ENCODE results near the gene KRTAP12-2. TPM values are rescaled to one million over a fixed set of nuclear protein-coding genes. Genes with fewer than 3 reads are reported as not detected.

Gene KRTAP12-2
- total and polyA plus RNA-seq, 10 of the 15 experiments (the other 5 are each of a cell fraction or from before 2014, with no cell fraction given) = not detected

- no peak for TF ChIP-seq ATF2 (IDR thresholded peaks at IDR 0.05; ENCODE audit: low read length)
These were observed 40.0 kb downstream of the KRTAP12-2 start, which contains the start of gene KRTAP10-9 (continued) for GRCh38 chr21:44626673-44627143.

- H3K27me3 ChIP-seq (replicated peaks in 1 of 2; ENCODE audit: control insufficient read depth in 2 of 2, insufficient read depth in 2 of 2, low read length in 1 of 2) = no peaks in the 10 kb centered on the region
- H3K79me2 ChIP-seq (ENCODE audit: control insufficient read depth, insufficient read depth, low read length) = no peaks in the 10 kb centered on the region
- TF ChIP-seq TCF12 (IDR thresholded peaks at IDR 0.05; ENCODE audit: low read depth, low read length) (no peak), EZH2 (IDR thresholded peaks at IDR 0.05; ENCODE audit: borderline replicate concordance, control insufficient read depth, low read depth, low read length) (no peak), YY1 (IDR thresholded peaks at IDR 0.05; ENCODE audit: low read depth, low read length) (no peak), RBBP5 (conservative IDR thresholded peaks at IDR 0.05) (no peak), MYC (IDR thresholded peaks at IDR 0.05; ENCODE audit: insufficient read depth, insufficient read length, insufficient replicate concordance, low read length, severe bottlenecking) (no peak), FOS (IDR thresholded peaks at IDR 0.05; ENCODE audit: borderline replicate concordance, extremely low read depth, insufficient read length) (no peak), PAX5 (IDR thresholded peaks at IDR 0.05; ENCODE audit: borderline replicate concordance, low read depth, low read length) (no peak), SRF (IDR thresholded peaks at IDR 0.05; ENCODE audit: low read depth in 2 of 2, low read length in 2 of 2) (no peak), HDAC2 (IDR thresholded peaks at IDR 0.05) (no peak), MAX (IDR thresholded peaks at IDR 0.05; ENCODE audit: low read depth, low read length) (no peak), NRF1 (conservative IDR thresholded peaks at IDR 0.05; ENCODE audit: low read depth, low read length) (no peak), ATF7 (IDR thresholded peaks at IDR 0.05; ENCODE audit: low read depth) (no peak), ZNF24 (IDR thresholded peaks at IDR 0.05) (no peak), NKRF (conservative IDR thresholded peaks at IDR 0.05) (no peak), MLLT1 (IDR thresholded peaks at IDR 0.05) (no peak), RAD21 (IDR thresholded peaks at IDR 0.05; ENCODE audit: insufficient read depth, low read depth, low read length) (no peak), PAX8 (IDR thresholded peaks at IDR 0.05) (no peak)
- no peak overlapping the region for H3K9ac ChIP-seq (ENCODE audit: control insufficient read depth, insufficient read depth, low read length)
- WGBS (ENCODE audit: insufficient coverage, insufficient replicate concordance, low lambda C conversion rate, missing lambda C conversion rate) = 39% methylated on average over 10 of the region's 10 CpGs
- no peak for FAIRE-seq
- no peak for ATAC-seq
- ChIA-PET CTCF (no interaction called here), RAD21 (ENCODE audit: unreplicated experiment) (no interaction called here), SMC1A (ENCODE audit: uncharacterized antibody, unreplicated experiment) (no interaction called here), POLR2A (no interaction called here)
- H3K27ac ChIP-seq (ENCODE audit: control insufficient read depth, insufficient read depth) = no peak overlapping the region
- in situ Hi-C loops (cut with MboI) (no loop called here), intact Hi-C loops (cut with micrococcal nuclease; ENCODE audit: unreplicated experiment) (no loop called here)
- no peak for DNase-seq (ENCODE audit: low read depth, low spot score)
- no peak overlapping the region for H3K4me3 ChIP-seq
- no peaks in the 10 kb centered on the region for H4K20me1 ChIP-seq (ENCODE audit: control insufficient read depth, insufficient read depth)
- no TSS peak for BruUV-seq (replicated peaks)
- H3K4me2 ChIP-seq (ENCODE audit: control insufficient read depth, insufficient read depth) = no peak overlapping the region
- no peaks in the 10 kb centered on the region for H3K36me3 ChIP-seq (ENCODE audit: control insufficient read depth in 2 of 2, insufficient read depth in 2 of 2, low read length in 1 of 2)
- H3K9me3 ChIP-seq (replicated peaks; ENCODE audit: control insufficient read depth, insufficient read depth, low read length) = peaks cover 10% of the 10 kb centered on the region; the same call in 1 of the 3 replicates
- H2AFZ ChIP-seq (ENCODE audit: control insufficient read depth, low read depth, low read length) = no peak overlapping the region
- no peaks in the 10 kb centered on the region for H3K4me1 ChIP-seq (ENCODE audit: control insufficient read depth, insufficient read depth, low read length)
These were observed 40.5 kb downstream of the KRTAP12-2 start for GRCh38 chr21:44626262-44626661.
